HG03066 (cell line): ENCODE data around the gene HSPA13.
"Not testable (repeated sequence)": the region's sequence is repeated elsewhere in the genome, so short reads cannot be mapped to it uniquely, and the experiment has no call there.

Source experiments
- ATAC-seq: cut with Tn5 transposase; IDR thresholded peaks from one replicate; pipeline ENCODE4 v1.9.1; 2021; ENCODE audit warnings: low read depth; ENCODE audit not compliant: unreplicated experiment

HSPA13 gene, protein sequence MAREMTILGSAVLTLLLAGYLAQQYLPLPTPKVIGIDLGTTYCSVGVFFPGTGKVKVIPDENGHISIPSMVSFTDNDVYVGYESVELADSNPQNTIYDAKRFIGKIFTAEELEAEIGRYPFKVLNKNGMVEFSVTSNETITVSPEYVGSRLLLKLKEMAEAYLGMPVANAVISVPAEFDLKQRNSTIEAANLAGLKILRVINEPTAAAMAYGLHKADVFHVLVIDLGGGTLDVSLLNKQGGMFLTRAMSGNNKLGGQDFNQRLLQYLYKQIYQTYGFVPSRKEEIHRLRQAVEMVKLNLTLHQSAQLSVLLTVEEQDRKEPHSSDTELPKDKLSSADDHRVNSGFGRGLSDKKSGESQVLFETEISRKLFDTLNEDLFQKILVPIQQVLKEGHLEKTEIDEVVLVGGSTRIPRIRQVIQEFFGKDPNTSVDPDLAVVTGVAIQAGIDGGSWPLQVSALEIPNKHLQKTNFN

GRCh38 chr21:14382835-14383595 is at the start of gene HSPA13:
Gene HSPA13, minus strand, starts transcription at chr21:14383146. Its CDS starts 27 bp downstream, at chr21:14383119.
- peak; percentile 97 for ATAC-seq

DNA sequence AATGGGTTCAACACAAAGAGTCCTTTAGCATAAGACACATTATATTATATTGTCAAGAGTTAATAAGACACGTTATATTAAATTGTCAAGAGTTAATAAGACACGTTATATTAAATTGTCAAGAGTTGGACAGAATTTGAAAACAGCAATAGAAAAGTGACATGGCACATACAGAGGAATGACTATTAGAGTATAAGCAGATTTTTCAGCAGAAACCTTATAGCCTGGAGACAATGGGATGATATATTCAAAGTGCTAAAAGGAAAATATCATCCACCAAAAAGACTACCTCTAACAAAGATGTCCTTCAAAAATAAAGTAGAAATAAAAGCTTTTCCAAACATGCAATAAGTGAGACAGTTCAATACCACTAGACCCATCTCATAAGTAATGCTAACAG is 36.0 kb upstream of the HSPA13 start:
- ATAC-seq, result no peak

GRCh38 chr21:14414932-14415508 is 32.1 kb upstream of the HSPA13 start:
- ATAC-seq, result no peak

DNA sequence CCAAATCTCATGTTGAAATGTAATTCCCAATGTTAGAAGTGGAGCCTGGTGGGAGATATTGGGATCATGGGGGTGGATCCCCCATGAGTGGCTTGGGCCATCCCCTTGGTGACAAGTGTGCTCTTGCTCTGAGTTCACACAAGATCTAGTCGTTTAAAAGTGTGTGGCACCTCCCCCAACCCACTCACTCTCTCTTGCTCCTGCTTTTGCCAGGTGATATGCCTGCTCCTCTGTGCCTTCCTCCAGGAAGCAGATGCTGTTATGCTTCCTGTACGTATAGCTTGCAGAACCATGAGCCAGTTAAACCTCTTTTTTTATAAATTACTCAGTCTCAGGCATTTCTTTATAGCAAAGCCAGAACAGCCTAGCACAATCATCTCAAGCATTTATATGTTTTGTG is 23.0 kb upstream of the HSPA13 start:
- no peak for ATAC-seq

DNA sequence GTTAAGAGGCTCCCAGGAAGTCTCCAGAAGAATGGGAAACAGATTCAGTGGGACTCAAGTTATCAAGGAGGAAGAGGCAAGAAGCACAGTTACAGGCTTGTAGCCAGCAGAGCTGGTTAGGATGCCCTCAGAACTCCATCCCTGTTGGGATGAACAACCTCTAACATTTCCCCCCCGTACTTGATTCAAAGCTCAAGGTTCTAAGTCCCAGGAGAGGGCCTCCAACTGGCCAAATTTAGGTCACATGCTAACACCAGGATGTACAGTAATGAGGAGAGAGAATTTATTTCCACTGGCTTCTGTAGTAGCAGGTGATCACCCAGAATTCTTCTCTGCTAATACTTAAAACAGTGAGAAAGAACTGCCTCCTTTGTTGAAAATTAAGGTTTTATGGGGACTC is 22.3 kb upstream of the HSPA13 start:
- no peak for ATAC-seq

- no peak for ATAC-seq
Measured at GRCh38 chr21:14403681-14404318, 20.9 kb upstream of the HSPA13 start.

GRCh38 chr21:14401217-14401616 is 18.3 kb upstream of the HSPA13 start:
- no peak for ATAC-seq

DNA sequence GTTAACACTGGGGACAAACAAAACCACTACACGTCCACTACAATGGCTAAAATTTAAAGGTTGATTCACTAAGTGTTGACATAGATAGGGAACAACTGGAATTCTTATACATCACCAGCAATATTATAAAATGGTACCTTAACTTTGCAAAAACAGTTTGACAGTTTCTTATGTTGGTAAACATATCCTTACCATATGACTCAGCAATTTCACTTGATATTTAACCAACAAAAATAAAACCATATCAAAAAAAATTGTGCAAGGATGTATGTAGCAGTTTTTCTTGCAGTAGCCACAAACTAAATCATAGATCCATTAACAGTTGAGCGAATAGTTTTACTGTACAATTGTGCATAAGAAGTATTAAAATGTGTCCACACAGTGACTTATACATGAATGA is 5.3 kb upstream of the HSPA13 start:
- ATAC-seq, result no peak

DNA sequence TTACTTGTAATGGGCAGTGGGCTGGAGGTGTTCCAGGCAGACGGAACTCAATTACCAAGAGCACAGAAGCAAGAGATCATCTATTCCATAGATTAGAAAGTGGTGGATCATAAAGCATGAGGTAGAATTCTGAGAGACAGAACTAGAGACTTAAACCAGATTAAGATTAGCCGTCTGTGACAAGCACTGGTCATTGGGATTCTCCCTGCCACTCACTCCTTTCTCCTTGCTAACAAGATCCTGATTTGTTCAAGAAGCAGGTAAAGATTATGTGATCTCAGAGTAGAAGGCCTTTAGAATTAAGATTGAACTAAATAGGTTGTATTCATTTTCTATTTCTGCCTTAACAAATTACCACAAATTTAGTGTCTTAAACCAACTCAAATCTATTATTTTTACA is 1.5 kb upstream of the HSPA13 start:
- ATAC-seq, result no peak

DNA sequence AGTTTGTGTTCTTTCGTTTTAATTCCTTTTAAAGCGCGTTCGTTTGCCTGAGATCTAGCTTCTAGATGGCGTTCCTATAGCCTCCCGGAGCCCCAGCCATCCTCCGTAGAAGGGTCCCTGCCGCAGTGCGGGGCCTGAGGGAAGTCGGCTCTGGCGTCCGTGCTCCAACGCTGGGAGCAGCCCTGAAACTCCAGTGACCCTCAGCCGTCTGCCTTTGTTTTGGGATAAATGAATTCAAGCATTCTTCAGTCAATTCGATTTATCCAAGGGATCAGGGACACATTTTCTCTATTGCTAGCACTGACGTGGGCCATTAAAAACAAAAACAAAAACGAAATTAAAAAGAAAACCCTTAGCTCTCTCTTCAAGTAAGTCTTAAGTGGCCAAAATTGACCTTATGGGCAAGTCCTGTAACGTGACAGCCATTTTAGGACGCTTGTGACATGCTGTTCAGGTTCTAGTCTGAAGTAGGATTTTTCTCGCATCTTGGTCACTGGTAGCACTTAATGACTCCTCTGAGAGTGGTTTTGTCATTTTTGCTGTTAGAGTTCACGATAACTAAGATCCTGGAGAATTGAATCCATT is 742 bp upstream of the HSPA13 start:
- peak; percentile 24 for ATAC-seq

DNA sequence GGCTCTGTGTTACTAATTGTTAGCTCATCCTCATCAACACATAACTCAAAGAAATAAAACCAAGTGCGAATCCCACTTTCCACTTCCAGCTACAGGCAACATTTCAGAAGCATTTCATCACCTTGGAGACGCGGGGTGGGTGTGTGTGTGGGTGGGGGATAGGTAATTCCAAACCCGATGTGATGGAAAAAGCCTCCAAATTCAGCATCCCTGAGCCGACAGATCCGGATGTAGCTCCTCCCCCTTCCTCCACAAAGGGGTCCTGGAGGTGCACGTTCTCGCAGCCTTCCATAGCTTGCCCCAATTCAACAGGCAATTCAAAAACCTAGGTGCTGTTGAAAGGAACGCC is 486 bp downstream of the HSPA13 start:
- ATAC-seq, result peak; percentile 1

DNA sequence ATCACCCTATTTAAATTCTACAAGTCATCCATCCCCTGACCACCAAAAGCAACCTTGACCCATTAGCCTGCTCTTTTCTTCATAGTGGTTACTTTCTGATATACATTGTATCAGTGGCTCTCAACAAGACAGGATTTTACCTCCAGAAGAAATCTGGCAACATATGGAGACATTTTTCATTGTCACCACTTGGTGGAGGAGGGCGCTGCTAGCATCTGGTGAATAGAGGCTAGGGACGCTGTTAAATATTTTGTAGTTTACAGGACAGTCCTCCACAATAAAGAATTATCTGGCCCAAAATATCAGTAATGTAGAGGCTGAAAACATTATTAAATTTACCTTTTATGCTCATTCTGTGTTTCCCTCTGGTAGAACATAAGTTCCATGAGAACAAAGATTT is 6.1 kb downstream of the HSPA13 start:
- ATAC-seq, result no peak

- ATAC-seq, result no peak
Measured at GRCh38 chr21:14366998-14367397, 15.9 kb downstream of the HSPA13 start.

- ATAC-seq, result no peak
Measured at GRCh38 chr21:14361958-14362357, 21.0 kb downstream of the HSPA13 start.

- ATAC-seq, result no peak
Measured at GRCh38 chr21:14358775-14359174, 24.2 kb downstream of the HSPA13 start.

GRCh38 chr21:14356746-14357145 is 26.2 kb downstream of the HSPA13 start:
- no peak for ATAC-seq

DNA sequence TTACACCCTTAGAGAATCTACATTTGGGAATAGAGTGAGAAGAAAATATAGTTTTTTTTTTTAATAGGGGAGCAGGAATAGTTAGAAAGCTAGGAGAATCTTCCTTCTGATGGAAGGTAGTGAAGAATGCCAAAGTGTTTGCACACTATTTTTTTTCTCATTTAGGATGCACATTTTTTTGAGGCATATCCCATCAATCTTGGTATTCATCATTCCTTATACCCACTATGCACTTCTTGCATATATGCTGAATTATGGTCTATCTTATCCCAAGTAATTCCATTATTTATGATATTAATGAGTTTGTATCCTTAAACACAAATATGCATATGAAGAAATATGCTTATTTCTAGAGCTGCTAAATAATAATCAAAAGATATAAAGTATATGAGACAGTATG is 28.4 kb downstream of the HSPA13 start:
- ATAC-seq, result no peak

- ATAC-seq, result no peak
Measured at GRCh38 chr21:14353726-14354125, 29.2 kb downstream of the HSPA13 start.

DNA sequence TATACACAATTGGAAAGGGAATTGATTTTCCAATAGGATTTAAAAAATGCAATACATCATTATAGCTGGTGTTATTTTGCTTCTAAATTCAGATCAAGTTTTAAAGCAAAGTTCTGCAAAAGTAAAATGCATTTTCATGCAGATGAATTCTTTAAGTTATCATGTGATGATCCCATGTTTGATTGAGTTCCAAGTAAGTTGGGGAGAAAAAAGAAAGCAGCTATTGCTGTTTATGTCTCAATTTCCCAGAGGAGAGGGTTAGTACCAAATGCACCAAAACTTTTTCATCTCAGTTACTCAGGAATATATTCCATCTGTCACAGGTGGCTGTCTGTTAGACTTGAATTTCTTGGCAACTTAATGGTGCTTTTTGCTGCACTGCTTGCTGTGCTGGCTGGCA is 29.7 kb downstream of the HSPA13 start:
- ATAC-seq, result no peak

DNA sequence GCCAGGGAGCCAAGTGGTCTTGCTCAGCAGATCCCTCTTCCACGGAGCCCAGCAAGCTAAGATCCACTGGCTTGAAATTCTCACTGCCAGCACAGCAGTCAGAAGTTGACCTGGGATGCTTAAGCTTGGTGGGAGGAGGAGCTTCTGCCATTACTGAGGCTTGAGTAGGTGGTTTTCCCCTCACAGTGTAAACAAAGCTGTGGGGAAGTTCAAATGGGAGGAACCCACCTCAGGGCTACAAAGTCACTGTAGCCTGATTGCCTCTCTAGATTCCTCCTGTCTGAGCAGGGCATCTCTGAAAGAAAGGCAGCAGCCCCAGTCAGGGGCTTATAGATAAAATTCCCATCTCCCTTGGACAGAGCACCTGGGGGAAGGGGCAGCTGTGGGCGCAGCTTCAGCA is 55.6 kb downstream of the HSPA13 start:
- ATAC-seq, result not testable (repeated sequence)

DNA sequence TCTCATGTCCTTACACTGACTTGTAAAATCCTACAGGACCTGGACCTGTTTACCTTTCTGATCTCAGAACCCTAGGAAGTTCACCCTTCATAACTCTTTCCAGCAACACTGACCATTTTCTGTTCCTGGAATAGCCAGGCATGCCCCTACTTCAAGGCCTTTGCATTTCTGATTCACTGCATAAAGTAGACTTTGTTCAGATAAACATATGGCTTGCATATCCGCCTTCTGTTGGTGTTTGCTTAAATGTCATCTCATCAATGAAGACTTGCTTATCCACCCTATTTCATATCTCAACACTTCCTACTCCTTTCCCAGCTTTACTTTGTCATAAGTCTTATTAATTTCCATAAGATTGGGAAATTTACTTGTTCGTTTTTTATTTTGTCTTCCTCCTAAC is 57.4 kb downstream of the HSPA13 start:
- ATAC-seq, result no peak
